IPS-NIHi7 (cell line): ENCODE results near the gene FSTL5.

Experiments
- DNase-seq: peaks from one replicate; pipeline ENCODE4 v3.0.0; 2012; ENCODE audit warnings: mixed read lengths; ENCODE audit errors: extremely low spot score

FSTL5 gene

GRCh38 chr4:161937596-161937995, 226.2 kb downstream of the FSTL5 start:
- DNase-seq: no peak

GRCh38 chr4:161936625-161937550, 226.9 kb downstream of the FSTL5 start:
- DNase-seq: peak; percentile 10

GRCh38 chr4:161931089-161931488, 232.7 kb downstream of the FSTL5 start:
- no peak for DNase-seq

GRCh38 chr4:161929956-161930355, 233.8 kb downstream of the FSTL5 start:
- DNase-seq: no peak

- no peak for DNase-seq
Observed at GRCh38 chr4:161926033-161926828, 237.6 kb downstream of the FSTL5 start.

- DNase-seq: no peak
Observed at GRCh38 chr4:161920304-161921052, 243.3 kb downstream of the FSTL5 start.

- DNase-seq: no peak
Observed at GRCh38 chr4:161919442-161920220, 244.2 kb downstream of the FSTL5 start.

- no peak for DNase-seq
Observed at GRCh38 chr4:161916035-161916434, 247.8 kb downstream of the FSTL5 start.

GRCh38 chr4:161907590-161907955, 256.2 kb downstream of the FSTL5 start:
- no peak for DNase-seq

GRCh38 chr4:161906836-161907589, 256.8 kb downstream of the FSTL5 start:
- no peak for DNase-seq

GRCh38 chr4:161900110-161900509, 263.7 kb downstream of the FSTL5 start:
- DNase-seq: no peak

GRCh38 chr4:161894493-161895167, 269.2 kb downstream of the FSTL5 start:
- no peak for DNase-seq

GRCh38 chr4:161894014-161894413, 269.8 kb downstream of the FSTL5 start:
- no peak for DNase-seq

GRCh38 chr4:161893566-161893965, 270.2 kb downstream of the FSTL5 start:
- DNase-seq: no peak

- DNase-seq: no peak
Observed at GRCh38 chr4:161892951-161893350, 270.8 kb downstream of the FSTL5 start.

GRCh38 chr4:161883157-161883556, 280.6 kb downstream of the FSTL5 start:
- no peak for DNase-seq

- no peak for DNase-seq
Observed at GRCh38 chr4:161881370-161881769, 282.4 kb downstream of the FSTL5 start.

- no peak for DNase-seq
Observed at GRCh38 chr4:161869511-161869910, 294.3 kb downstream of the FSTL5 start.

- peak; percentile 9 for DNase-seq
Observed at GRCh38 chr4:161856711-161857326, 307.0 kb downstream of the FSTL5 start.

- DNase-seq: no peak
Observed at GRCh38 chr4:161850631-161851030, 313.2 kb downstream of the FSTL5 start.
